CD14-positive monocyte (primary cell): ENCODE measurements around the gene WIPF1. TPM values are rescaled to one million over a fixed set of nuclear protein-coding genes. Genes with fewer than 3 reads are reported as not detected.

ENCODE experiments used
- DNase-seq, 3 donors: peaks; one replicate each; pipeline ENCODE4 v3.0.0-alpha.2; 2011 to 2022
- H2AFZ ChIP-seq: 2 replicates; pipeline ENCODE4 v1.6.0; 2012; ENCODE audit warnings: mild to moderate bottlenecking, low read depth, low read length, inconsistent platforms; ENCODE audit not compliant: insufficient read depth, poor library complexity, severe bottlenecking
- H3K27ac ChIP-seq, 2 donors: 1 replicate in 1 of 2; 2 replicates in 1 of 2; pipeline ENCODE4 v1.5.1; 2012 to 2013; ENCODE audit warnings: low read length in 2 of 2, control low read depth in 1 of 2, inconsistent platforms in 1 of 2, low read depth in 1 of 2, mild to moderate bottlenecking in 1 of 2
- H3K27me3 ChIP-seq, 2 donors: one replicate each; pipeline versions ENCODE4 v1.6.0 to v1.6.1; 2011 to 2013; ENCODE audit warnings: low read length in 2 of 2; ENCODE audit not compliant: control insufficient read depth in 2 of 2, insufficient read depth in 2 of 2
- H3K36me3 ChIP-seq, 2 donors: replicated peaks in 1 of 2; 1 replicate in 1 of 2; 2 replicates in 1 of 2; pipeline versions ENCODE4 v1.5.1 to v1.6.1; 2012 to 2013; ENCODE audit warnings: low read length in 2 of 2, control low read depth in 1 of 2, inconsistent platforms in 1 of 2, mild to moderate bottlenecking in 1 of 2; ENCODE audit not compliant: insufficient read depth in 2 of 2, control insufficient read depth in 1 of 2
- H3K4me1 ChIP-seq, 2 donors: 1 replicate in 1 of 2; 2 replicates in 1 of 2; pipeline versions ENCODE4 v1.5.1 to v1.6.1; 2012 to 2013; ENCODE audit warnings: low read length in 2 of 2, control low read depth in 1 of 2, inconsistent platforms in 1 of 2, mild to moderate bottlenecking in 1 of 2, moderate library complexity in 1 of 2; ENCODE audit not compliant: insufficient read depth in 2 of 2, control insufficient read depth in 1 of 2
- H3K4me2 ChIP-seq: replicated peaks from 2 replicates; pipeline ENCODE3; 2012; ENCODE audit warnings: low read length, moderate library complexity, mild to moderate bottlenecking; ENCODE audit not compliant: poor library complexity, severe bottlenecking; ENCODE audit errors: extremely low read depth
- H3K4me3 ChIP-seq, 3 experiments: fragments of 200-600 bp in 1 of 3; sonication (generic) in 1 of 3; replicated peaks in 1 of 3; 1 replicate in 2 of 3; 2 replicates in 1 of 3; pipeline ENCODE4 v1.5.1; 2011 to 2013; ENCODE audit warnings: low read length in 3 of 3, mild to moderate bottlenecking in 3 of 3, control low read depth in 2 of 3, low read depth in 2 of 3, inconsistent platforms in 1 of 3, moderate library complexity in 1 of 3
- H3K79me2 ChIP-seq: 2 replicates; pipeline ENCODE4 v1.6.0; 2012; ENCODE audit warnings: mild to moderate bottlenecking, control low read depth, inconsistent platforms, low read length, moderate library complexity; ENCODE audit not compliant: insufficient read depth
- H3K9ac ChIP-seq: 2 replicates; pipeline ENCODE4 v1.6.0; 2017; ENCODE audit warnings: low read length, mild to moderate bottlenecking; ENCODE audit not compliant: insufficient read depth, poor library complexity, severe bottlenecking
- H3K9me3 ChIP-seq, 2 donors: replicated peaks in 1 of 2; 1 replicate in 1 of 2; 2 replicates in 1 of 2; pipeline versions ENCODE4 v1.5.1 to v1.6.1; 2012 to 2013; ENCODE audit warnings: low read length in 2 of 2, control low read depth in 1 of 2; ENCODE audit not compliant: control insufficient read depth in 1 of 2, insufficient read depth in 1 of 2
- H4K20me1 ChIP-seq: 2 replicates; pipeline ENCODE4 v1.6.0; 2012; ENCODE audit warnings: mild to moderate bottlenecking, low read length, control low read depth, moderate library complexity; ENCODE audit not compliant: insufficient read depth
- H3K27ac Mint-ChIP-seq, 7 donors: one replicate each; pipeline ENCODE4 v1.8.0; 2020; ENCODE audit warnings: mild to moderate bottlenecking in 7 of 7, mixed read lengths in 7 of 7, moderate library complexity in 6 of 7, inconsistent platforms in 2 of 7
- H3K27me3 Mint-ChIP-seq, 3 donors: one replicate each; pipeline ENCODE4 v1.8.0; 2021 to 2022; ENCODE audit warnings: low read depth in 3 of 3, mild to moderate bottlenecking in 3 of 3, mixed read lengths in 3 of 3, moderate library complexity in 3 of 3, inconsistent platforms in 1 of 3
- H3K36me3 Mint-ChIP-seq, 2 donors: one replicate each; pipeline ENCODE4 v1.8.0; 2020; ENCODE audit warnings: mixed read lengths in 2 of 2, inconsistent platforms in 1 of 2, mild to moderate bottlenecking in 1 of 2
- H3K4me1 Mint-ChIP-seq: one replicate; pipeline ENCODE4 v1.8.0; 2020; ENCODE audit warnings: mild to moderate bottlenecking, mixed read lengths
- H3K4me3 Mint-ChIP-seq, 2 donors: one replicate each; pipeline ENCODE4 v1.8.0; 2020; ENCODE audit warnings: mild to moderate bottlenecking in 2 of 2, mixed read lengths in 2 of 2, moderate library complexity in 1 of 2
- H3K9me3 Mint-ChIP-seq, 7 donors: one replicate each; pipeline ENCODE4 v1.8.0; 2020 to 2022; ENCODE audit warnings: mixed read lengths in 7 of 7, mild to moderate bottlenecking in 6 of 7, moderate library complexity in 6 of 7, inconsistent platforms in 2 of 7
- CTCF ChIP-seq: fragments of 200-600 bp; IDR thresholded peaks from one replicate; pipeline ENCODE4 v1.8.0; 2022; ENCODE audit warnings: antibody characterized with exemption, mild to moderate bottlenecking
- WGBS: methylation state at CpG from one replicate; pipeline ENCODE4 v1.1.5; 2013; ENCODE audit warnings: missing lambda C conversion rate; ENCODE audit not compliant: insufficient coverage; 5-methylcytosine and 5-hydroxymethylcytosine counted together
- intact Hi-C, 2 donors: fragments of 100-400 bp; cut with micrococcal nuclease; formaldehyde crosslinking; loops; one replicate each; pipeline versions ENCODE4 v1.15.0 to v1.15.1; 2023
- polyA plus RNA-seq, 3 donors: library from polyadenylated mRNA; depleted of rRNA in 1 of 3; unstranded in 2 of 3; stranded (reverse) in 1 of 3; fragments of 300-500 nt in 2 of 3; fragments of >200 nt in 1 of 3; fragmentation: Illumina TruSeq in 2 of 3; gene quantifications; 1 replicate in 2 of 3; 2 replicates in 1 of 3; pipeline ENCODE4 v1.2.3, GENCODE V29; 2012 to 2021

Gene WIPF1
- polyA plus RNA-seq, 3 donors = 43.9 to 126 (median 74.3) TPM

GRCh38 chr2:174554529-174555150 lies 43.0 kb downstream of the WIPF1 start:
- Mint-ChIP-seq H3K9me3 (no peaks in the 10 kb centered on the region), H3K4me3 (no peak overlapping the region), H3K27ac (peak overlapping the region in 3 of 7 donors; percentile 7 to 72 (median 35)), H3K36me3 (peaks cover 15 to 29% of the 10 kb centered on the region in 2 donors), H3K4me1 (peaks cover 10% of the 10 kb centered on the region), H3K27me3 (peaks cover 0 to 3% (median 0%) of the 10 kb centered on the region in 3 donors)
- DNase-seq = no peak
- WGBS = 72% methylated on average over 2 of the region's 4 CpGs
- H3K4me2 ChIP-seq = no peak overlapping the region
- no peak overlapping the region for H3K4me3 ChIP-seq
- no peak for TF ChIP-seq CTCF
- peaks cover 18% of the 10 kb centered on the region for H4K20me1 ChIP-seq
- H3K27me3 ChIP-seq = no peaks in the 10 kb centered on the region
- H3K4me1 ChIP-seq = peaks cover 6 to 9% of the 10 kb centered on the region in 2 donors
- peaks cover 25 to 29% of the 10 kb centered on the region in 2 donors for H3K36me3 ChIP-seq
- H3K27ac ChIP-seq = peak overlapping the region in 1 of 2 donors; percentile 50
- intact Hi-C loops = no loop called here
- H3K9me3 ChIP-seq = no peaks in the 10 kb centered on the region
- no peak overlapping the region for H2AFZ ChIP-seq
- H3K9ac ChIP-seq = no peak overlapping the region
- no peaks in the 10 kb centered on the region for H3K79me2 ChIP-seq

DNA sequence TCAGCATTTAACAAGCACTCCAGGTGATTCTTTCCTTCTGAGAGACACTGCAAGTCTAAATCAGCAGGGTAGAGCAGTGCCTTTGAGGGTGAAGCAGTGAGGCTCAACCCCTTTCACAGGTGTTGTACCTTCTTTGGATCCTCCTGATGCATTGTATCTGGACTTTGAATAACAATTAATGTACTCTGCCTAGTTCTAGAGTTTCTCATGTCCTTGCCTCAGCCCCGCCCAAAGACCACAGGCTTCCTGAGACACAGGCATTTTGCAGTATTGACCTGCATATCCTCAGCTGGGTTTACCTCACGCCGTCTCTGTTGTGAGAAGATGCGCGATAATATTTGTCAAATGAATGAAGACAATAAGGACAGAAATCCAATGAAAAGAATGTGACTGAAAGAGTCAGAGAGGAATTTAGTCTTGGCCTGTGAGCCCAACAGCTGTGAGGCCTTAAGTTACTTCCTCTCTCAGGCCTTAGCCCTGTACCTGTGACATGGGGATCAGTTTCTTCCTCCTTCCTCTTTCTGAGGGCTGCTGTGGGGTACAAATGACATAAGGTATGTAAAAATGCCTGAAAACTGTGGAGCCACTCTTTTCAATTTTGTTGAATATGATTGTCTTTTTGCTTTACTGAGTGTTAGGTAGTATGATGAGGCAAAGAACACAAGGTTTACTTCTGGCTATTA lies 43.7 kb downstream of the WIPF1 start:
- TF ChIP-seq CTCF = no peak
- Histone ChIP-seq H3K27me3 (no peaks in the 10 kb centered on the region), H3K9me3 (no peaks in the 10 kb centered on the region), H3K79me2 (no peaks in the 10 kb centered on the region), H3K4me2 (no peak overlapping the region), H2AFZ (no peak overlapping the region), H3K36me3 (peaks cover 18 to 23% of the 10 kb centered on the region in 2 donors), H3K9ac (no peak overlapping the region), H3K4me1 (peaks cover 6 to 9% of the 10 kb centered on the region in 2 donors), H4K20me1 (peaks cover 18% of the 10 kb centered on the region), H3K27ac (peak overlapping the region in 1 of 2 donors; percentile 50), H3K4me3 (no peak overlapping the region)
- Mint-ChIP-seq H3K4me3 (no peak overlapping the region), H3K27ac (peak overlapping the region in 6 of 7 donors; percentile 30 to 72 (median 50)), H3K9me3 (no peaks in the 10 kb centered on the region), H3K4me1 (peaks cover 10% of the 10 kb centered on the region), H3K27me3 (peaks cover 0 to 3% (median 0%) of the 10 kb centered on the region in 3 donors), H3K36me3 (peaks cover 14 to 28% of the 10 kb centered on the region in 2 donors)
- intact Hi-C loops = no loop called here
- peak; percentile 7 to 47 (median 41) for DNase-seq
- WGBS = 100% methylated on average over 1 of the region's 5 CpGs
